GM12892 (cell line): Measurements from ENCODE around the gene MYO5B.

Experiments
- POLR2A ChIP-seq: IDR thresholded peaks from 2 replicates; pipeline ENCODE4 v1.6.1; 2011; ENCODE audit warnings: low read depth, low read length, control low read depth
- TAF1 ChIP-seq: IDR thresholded peaks from 2 replicates; pipeline ENCODE4 v1.6.1; 2011; ENCODE audit warnings: low read depth, mild to moderate bottlenecking, control low read depth, low read length, borderline replicate concordance

DNA sequence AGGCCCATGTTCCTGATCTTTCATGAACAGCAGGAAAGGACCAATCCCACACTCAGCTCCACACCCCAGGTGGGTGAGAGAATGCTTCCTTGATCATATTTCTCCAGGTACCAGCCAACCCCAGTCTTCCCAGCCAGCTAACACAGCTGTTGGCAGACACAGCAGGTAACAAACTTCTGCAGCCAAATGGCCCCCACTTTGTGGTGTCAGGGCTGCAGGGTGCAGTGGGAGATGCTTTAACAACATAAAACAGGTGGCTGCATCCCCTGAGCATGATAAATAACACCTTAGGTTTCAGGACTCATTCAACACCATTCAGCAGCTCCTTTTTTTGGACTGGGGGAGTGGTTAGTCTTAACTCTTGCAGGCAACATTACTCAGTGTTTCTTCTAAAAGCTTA is 304.9 kb downstream of the MYO5B start:
- TF ChIP-seq POLR2A (no peak), TAF1 (no peak)
